CD4-positive, alpha-beta T cell treated with Interleukin-17A for 1 hour (primary cell): Measurements from ENCODE around the gene XRCC5.
"Not testable (repeated sequence)": the region's sequence is repeated elsewhere in the genome, so short reads cannot be mapped to it uniquely, and the experiment has no call there.

Experiments used
- DNase-seq: peaks from one replicate; pipeline ENCODE4 v3.0.0-alpha.2; 2020

The XRCC5 gene

GRCh38 chr2:216119986-216120385 lies 10.8 kb downstream of the XRCC5 start:
- DNase-seq, result no peak

- DNase-seq, result no peak
These were observed 12.1 kb downstream of the XRCC5 start for GRCh38 chr2:216121255-216121654.

- no peak for DNase-seq
These were observed 17.8 kb downstream of the XRCC5 start for GRCh38 chr2:216126943-216127342.

GRCh38 chr2:216130346-216130971 lies 21.3 kb downstream of the XRCC5 start:
- DNase-seq, result no peak

GRCh38 chr2:216131175-216131926 lies 22.2 kb downstream of the XRCC5 start:
- peak; percentile 23 for DNase-seq

GRCh38 chr2:216132585-216132984 lies 23.4 kb downstream of the XRCC5 start:
- no peak for DNase-seq

- no peak for DNase-seq
These were observed 24.2 kb downstream of the XRCC5 start for GRCh38 chr2:216133397-216133796.

GRCh38 chr2:216134958-216135541 lies 25.9 kb downstream of the XRCC5 start:
- DNase-seq, result no peak

GRCh38 chr2:216139884-216140283 lies 30.7 kb downstream of the XRCC5 start:
- DNase-seq, result peak; percentile 62

GRCh38 chr2:216141516-216141915 lies 32.4 kb downstream of the XRCC5 start:
- not testable (repeated sequence) for DNase-seq

- no peak for DNase-seq
These were observed 33.4 kb downstream of the XRCC5 start for GRCh38 chr2:216142540-216142939.

- DNase-seq, result no peak
These were observed 35.2 kb downstream of the XRCC5 start for GRCh38 chr2:216144372-216144771.

GRCh38 chr2:216144857-216145256 lies 35.7 kb downstream of the XRCC5 start:
- no peak for DNase-seq

- DNase-seq, result no peak
These were observed 37.4 kb downstream of the XRCC5 start for GRCh38 chr2:216146573-216146972.

- no peak for DNase-seq
These were observed 38.3 kb downstream of the XRCC5 start for GRCh38 chr2:216147172-216148131.

GRCh38 chr2:216148983-216149382 lies 39.8 kb downstream of the XRCC5 start:
- DNase-seq, result no peak

GRCh38 chr2:216149741-216150140 lies 40.6 kb downstream of the XRCC5 start:
- no peak for DNase-seq

- no peak for DNase-seq
These were observed 42.3 kb downstream of the XRCC5 start for GRCh38 chr2:216151313-216152025.

GRCh38 chr2:216155954-216156353 lies 46.8 kb downstream of the XRCC5 start:
- DNase-seq, result no peak

GRCh38 chr2:216156822-216157221 lies 47.7 kb downstream of the XRCC5 start:
- no peak for DNase-seq

GRCh38 chr2:216159144-216159543 lies 50.0 kb downstream of the XRCC5 start:
- DNase-seq, result no peak

GRCh38 chr2:216159646-216160045 lies 50.5 kb downstream of the XRCC5 start:
- DNase-seq, result no peak
